ENCODE data around the gene ACADVL. TPM values are rescaled to one million over a fixed set of nuclear protein-coding genes. Genes with fewer than 3 reads are reported as not detected.
"Not testable (repeated sequence)": the region's sequence is repeated elsewhere in the genome, so short reads cannot be mapped to it uniquely, and the experiment has no call there.

The ACADVL gene
- polyA plus RNA-seq (2011; rRNA removed): 217 and 262 TPM in 2 replicates
- 169 and 241 TPM in 2 replicates for polyA minus RNA-seq (2011; rRNA and poly(A)+ RNA removed)

- POLR2A ChIA-PET: interaction anchor here (0.5 to 4.2 kb wide), 10 partner anchors 14 to 984 kb away, joined by 3 to 42 read pairs (median 8); partner anchors contain the start of genes CTDNEP1, DVL2, ELP5 and GABARAP
- peak; percentile 74 for DNase-seq (ENCODE audit: low read depth, low spot score)
- peak within 1 kb of the TSS; percentile 87 for H3K27ac ChIP-seq (ENCODE audit: low read depth, low read length)
- TF ChIP-seq CTCF (IDR thresholded peaks at IDR 0.05; ENCODE audit: low read depth, low read length): no peak
- CTCF ChIA-PET: interaction anchor here (0.8 to 2.1 kb wide), 5 partner anchors 17 to 174 kb away, joined by 3 to 10 read pairs (median 5); no protein-coding TSS in a partner anchor
- H3K27me3 ChIP-seq (ENCODE audit: control insufficient read depth, insufficient read depth, low read length): no peaks in the 10 kb centered on the region
- H3K9me3 ChIP-seq (ENCODE audit: control insufficient read depth, insufficient read depth, low read length): no peaks in the 10 kb centered on the region; the same call in 1 of the 2 replicates
- peak within 1 kb of the TSS; percentile 86 for H3K4me3 ChIP-seq (ENCODE audit: low read depth, low read length)
Observed at GRCh38 chr17:7219812-7220592, at the start of gene ACADVL, which contains the start of gene DLG4. ACADVL (plus strand) TSS chr17:7219938; CDS start chr17:7219985, 47 bp downstream. DLG4 (minus strand) TSS chr17:7219836.

GRCh38 chr17:7172522-7173191 lies 47.1 kb upstream of the ACADVL start:
- H3K27me3 ChIP-seq (ENCODE audit: control insufficient read depth, insufficient read depth, low read length); POLR2A ChIA-PET; DNase-seq (ENCODE audit: low read depth, low spot score); H3K27ac ChIP-seq (ENCODE audit: low read depth, low read length); H3K4me3 ChIP-seq (ENCODE audit: low read depth, low read length): not testable (repeated sequence)
- CTCF ChIA-PET: interaction anchor here (1.0 kb wide), 1 partner anchor 15 kb away, joined by 3 read pairs; no protein-coding TSS in a partner anchor
- peaks cover 22% of the 10 kb centered on the region for H3K9me3 ChIP-seq (ENCODE audit: control insufficient read depth, insufficient read depth, low read length)

- H3K4me3 ChIP-seq (ENCODE audit: low read depth, low read length): no peak overlapping the region
- no peak for TF ChIP-seq CTCF (IDR thresholded peaks at IDR 0.05; ENCODE audit: low read depth, low read length)
- ChIA-PET POLR2A (no interaction called here), CTCF (interaction anchor here (0.5 to 1.0 kb wide), 2 partner anchors 14 to 31 kb away, joined by 3 to 5 read pairs; no protein-coding TSS in a partner anchor)
- DNase-seq (ENCODE audit: low read depth, low spot score): no peak
- no peaks in the 10 kb centered on the region for H3K27me3 ChIP-seq (ENCODE audit: control insufficient read depth, insufficient read depth, low read length)
- H3K27ac ChIP-seq (ENCODE audit: low read depth, low read length): no peak overlapping the region
- H3K9me3 ChIP-seq (ENCODE audit: control insufficient read depth, insufficient read depth, low read length): peaks cover 14% of the 10 kb centered on the region
Observed at GRCh38 chr17:7173687-7174602, 45.8 kb upstream of the ACADVL start.

- ChIA-PET CTCF (no interaction called here), POLR2A (no interaction called here)
- no peaks in the 10 kb centered on the region for H3K27me3 ChIP-seq (ENCODE audit: control insufficient read depth, insufficient read depth, low read length)
- TF ChIP-seq CTCF (IDR thresholded peaks at IDR 0.05; ENCODE audit: low read depth, low read length): no peak
- no peak overlapping the region for H3K4me3 ChIP-seq (ENCODE audit: low read depth, low read length)
- no peak for DNase-seq (ENCODE audit: low read depth, low spot score)
- no peak overlapping the region for H3K27ac ChIP-seq (ENCODE audit: low read depth, low read length)
- peaks cover 9% of the 10 kb centered on the region; the same call in 1 of the 2 replicates for H3K9me3 ChIP-seq (ENCODE audit: control insufficient read depth, insufficient read depth, low read length)
Observed at GRCh38 chr17:7174603-7175326, 45.0 kb upstream of the ACADVL start.

Measured in AG04450 (cell line).